SK-N-SH treated with all-trans-retinoic acid at 6 μM for 48 hours (cell line): ENCODE measurements around the gene CATSPERD.

Source experiments
- ATAC-seq: fragments of 200-7000 bp; cut with Tn5 transposase; 3 replicates; pipeline ENCODE4 v1.9.1; 2020; ENCODE audit warnings: mild to moderate bottlenecking, moderate library complexity
- ARNTL ChIP-seq: fragments of 450-650 bp; formaldehyde crosslinking; IDR thresholded peaks from 2 replicates; pipeline ENCODE4 v1.5.0; 2020; ENCODE audit warnings: low read depth, mild to moderate bottlenecking, moderate library complexity, borderline replicate concordance
- BACH2 ChIP-seq: fragments of 250-450 bp; sonication (Bioruptor Pico); IDR thresholded peaks from 2 replicates; pipeline ENCODE4 v1.9.0; 2021; ENCODE audit warnings: mild to moderate bottlenecking, borderline replicate concordance
- CREB5 ChIP-seq: fragments of 250-450 bp; sonication (Bioruptor Pico); IDR thresholded peaks from 2 replicates; pipeline ENCODE4 v1.5.1; 2020; ENCODE audit warnings: low read depth, mild to moderate bottlenecking, moderate library complexity
- CSRNP3 ChIP-seq: fragments of 250-450 bp; sonication (Bioruptor Pico); IDR thresholded peaks from 2 replicates; pipeline ENCODE4 v1.5.1; 2021; ENCODE audit warnings: mild to moderate bottlenecking, moderate library complexity
- ESRRG ChIP-seq: fragments of 250-450 bp; sonication (Bioruptor Pico); IDR thresholded peaks from 2 replicates; pipeline ENCODE4 v1.6.1; 2021; ENCODE audit warnings: mild to moderate bottlenecking
- GLIS3 ChIP-seq: fragments of 250-450 bp; sonication (Bioruptor Pico); IDR thresholded peaks from 2 replicates; pipeline ENCODE4 v1.5.0; 2020; ENCODE audit warnings: mild to moderate bottlenecking, moderate library complexity
- ISL1 ChIP-seq: fragments of 250-450 bp; sonication (Bioruptor Pico); IDR thresholded peaks from 2 replicates; pipeline ENCODE4 v2.1.2; 2022; ENCODE audit warnings: mild to moderate bottlenecking, moderate library complexity
- OSR1 ChIP-seq: fragments of 250-450 bp; sonication (Bioruptor Pico); IDR thresholded peaks from 2 replicates; pipeline ENCODE4 v1.8.0; 2022; ENCODE audit warnings: moderate library complexity, mild to moderate bottlenecking, inconsistent platforms
- PATZ1 ChIP-seq: fragments of 250-450 bp; sonication (Bioruptor Pico); IDR thresholded peaks from 2 replicates; pipeline ENCODE4 v1.8.0; 2020; ENCODE audit warnings: mild to moderate bottlenecking, moderate library complexity, borderline replicate concordance
- POU6F1 ChIP-seq: fragments of 250-450 bp; sonication (Bioruptor Pico); IDR thresholded peaks from 2 replicates; pipeline ENCODE4 v1.8.0; 2021; ENCODE audit warnings: low read depth, mild to moderate bottlenecking, moderate library complexity, borderline replicate concordance
- PPARA ChIP-seq: fragments of 250-450 bp; sonication (Bioruptor Pico); IDR thresholded peaks from 2 replicates; pipeline ENCODE4 v1.5.0; 2020; ENCODE audit warnings: mild to moderate bottlenecking, borderline replicate concordance
- RARB ChIP-seq: fragments of 250-450 bp; sonication (Bioruptor Pico); IDR thresholded peaks from 2 replicates; pipeline ENCODE4 v1.8.0; 2021; ENCODE audit warnings: mild to moderate bottlenecking, moderate library complexity
- SNAI2 ChIP-seq: fragments of 250-450 bp; sonication (Bioruptor Pico); IDR thresholded peaks from 2 replicates; pipeline ENCODE4 v1.5.0; 2020; ENCODE audit warnings: mild to moderate bottlenecking, moderate library complexity
- TCF4 ChIP-seq: fragments of 250-450 bp; sonication (Bioruptor Pico); IDR thresholded peaks from 2 replicates; pipeline ENCODE4 v1.8.0; 2021; ENCODE audit warnings: mild to moderate bottlenecking, moderate library complexity, borderline replicate concordance
- TOX ChIP-seq: fragments of 250-450 bp; sonication (Bioruptor Pico); IDR thresholded peaks from 2 replicates; pipeline ENCODE4 v1.8.0; 2021; ENCODE audit warnings: mild to moderate bottlenecking, moderate library complexity, borderline replicate concordance
- TSHZ2 ChIP-seq: fragments of 250-450 bp; sonication (Bioruptor Pico); IDR thresholded peaks from 2 replicates; pipeline ENCODE4 v1.5.0; 2020; ENCODE audit warnings: mild to moderate bottlenecking, moderate library complexity
- ZC3H10 ChIP-seq: fragments of 250-450 bp; sonication (Bioruptor Pico); IDR thresholded peaks from 2 replicates; pipeline ENCODE4 v1.5.1; 2021; ENCODE audit warnings: mild to moderate bottlenecking, moderate library complexity
- ZNF565 ChIP-seq: fragments of 450-650 bp; formaldehyde crosslinking; conservative IDR thresholded peaks from 2 replicates; pipeline ENCODE4 v1.5.0; 2020; ENCODE audit warnings: low read depth, mild to moderate bottlenecking, moderate library complexity
- ZNF70 ChIP-seq: fragments of 450-650 bp; formaldehyde crosslinking; IDR thresholded peaks from 2 replicates; pipeline ENCODE4 v1.5.0; 2020; ENCODE audit warnings: mild to moderate bottlenecking, moderate library complexity
- ZNF8 ChIP-seq: fragments of 450-650 bp; formaldehyde crosslinking; IDR thresholded peaks from 2 replicates; pipeline ENCODE4 v1.5.0; 2020; ENCODE audit warnings: mild to moderate bottlenecking, moderate library complexity

Gene CATSPERD

GRCh38 chr19:5694167-5694955, 26.1 kb upstream of the CATSPERD start:
- TF ChIP-seq ZNF565 (no peak), ARNTL (CRISPR knock-in tag) (no peak), ZNF70 (no peak), PPARA (CRISPR knock-in tag) (no peak), TOX (no peak), OSR1 (CRISPR knock-in tag) (no peak), BACH2 (CRISPR knock-in tag) (no peak), ZC3H10 (CRISPR knock-in tag) (no peak), ISL1 (no peak), RARB (CRISPR knock-in tag) (no peak), TSHZ2 (CRISPR knock-in tag) (no peak), ZNF8 (CRISPR knock-in tag) (no peak), SNAI2 (CRISPR knock-in tag) (no peak)
- no peak for ATAC-seq

GRCh38 chr19:5694956-5695648, 25.3 kb upstream of the CATSPERD start:
- no peak for ATAC-seq
- TF ChIP-seq ZNF8 (CRISPR knock-in tag) (no peak), PATZ1 (no peak), CSRNP3 (CRISPR knock-in tag) (no peak), ESRRG (CRISPR knock-in tag) (no peak), ZC3H10 (CRISPR knock-in tag) (no peak), POU6F1 (CRISPR knock-in tag) (no peak), CREB5 (CRISPR knock-in tag) (no peak), ISL1 (no peak), PPARA (CRISPR knock-in tag) (no peak), SNAI2 (CRISPR knock-in tag) (no peak), BACH2 (CRISPR knock-in tag) (no peak), TCF4 (CRISPR knock-in tag) (no peak), TOX (no peak)

- ATAC-seq, result no peak
- TF ChIP-seq ESRRG (CRISPR knock-in tag), result no peak
- no peak for TF ChIP-seq TOX
- TF ChIP-seq CREB5 (CRISPR knock-in tag), result no peak
- no peak for TF ChIP-seq ZC3H10 (CRISPR knock-in tag)
- TF ChIP-seq PPARA (CRISPR knock-in tag), result no peak
- TF ChIP-seq GLIS3 (CRISPR knock-in tag), result no peak
- no peak for TF ChIP-seq PATZ1
- TF ChIP-seq OSR1 (CRISPR knock-in tag), result no peak
- no peak for TF ChIP-seq SNAI2 (CRISPR knock-in tag)
Observed at GRCh38 chr19:5695649-5696195, 24.7 kb upstream of the CATSPERD start.
